Fibroblast of villous mesenchyme (primary cell): ENCODE results near the gene PNPLA8. TPM values are rescaled to one million over a fixed set of nuclear protein-coding genes. Genes with fewer than 3 reads are reported as not detected.

Experiments used
- DNase-seq: peaks from one replicate; pipeline ENCODE4 v3.0.0-alpha.2; 2010; ENCODE audit warnings: low read depth
- H3K4me3 ChIP-seq: 2 replicates; pipeline ENCODE4 v1.5.1; 2011; ENCODE audit warnings: low read depth, mild to moderate bottlenecking, low read length
- CTCF ChIP-seq: IDR thresholded peaks from 2 replicates; pipeline ENCODE4 v1.5.1; 2012; ENCODE audit warnings: low read depth, mild to moderate bottlenecking, low read length; ENCODE audit not compliant: insufficient read depth
- total RNA-seq: library from RNA; depleted of rRNA; stranded (reverse); fragments of >200 nt; gene quantifications from 2 replicates; pipeline ENCODE4 v1.2.3, GENCODE V29; 2012

PNPLA8 gene
- total RNA-seq, 1 donor, result 34.1 TPM

GRCh38 chr7:108434010-108434409 is 91.9 kb downstream of the PNPLA8 start:
- H3K4me3 ChIP-seq, result no peak overlapping the region
- no peak for DNase-seq
- no peak for TF ChIP-seq CTCF

GRCh38 chr7:108431099-108431498 is 94.8 kb downstream of the PNPLA8 start:
- no peak for TF ChIP-seq CTCF
- H3K4me3 ChIP-seq, result no peak overlapping the region
- no peak for DNase-seq

- TF ChIP-seq CTCF, result no peak
- no peak overlapping the region for H3K4me3 ChIP-seq
These were observed 95.3 kb downstream of the PNPLA8 start for GRCh38 chr7:108430664-108431063.

GRCh38 chr7:108427766-108428165 is 98.2 kb downstream of the PNPLA8 start:
- H3K4me3 ChIP-seq, result no peak overlapping the region
- TF ChIP-seq CTCF, result no peak
- DNase-seq, result no peak

More at GRCh38 chr7:108430664-108431063, 95.3 kb downstream of the PNPLA8 start:
- DNase-seq, result no peak

GRCh38 chr7:108425714-108426275 is 100.1 kb downstream of the PNPLA8 start:
- no peak for DNase-seq
- no peak for TF ChIP-seq CTCF
- H3K4me3 ChIP-seq, result no peak overlapping the region

- H3K4me3 ChIP-seq, result no peak overlapping the region
- DNase-seq, result no peak
- TF ChIP-seq CTCF, result no peak
These were observed 101.9 kb downstream of the PNPLA8 start for GRCh38 chr7:108424013-108424412.
